ENCODE measurements around the gene PPP2R2C.

PPP2R2C gene

DNA sequence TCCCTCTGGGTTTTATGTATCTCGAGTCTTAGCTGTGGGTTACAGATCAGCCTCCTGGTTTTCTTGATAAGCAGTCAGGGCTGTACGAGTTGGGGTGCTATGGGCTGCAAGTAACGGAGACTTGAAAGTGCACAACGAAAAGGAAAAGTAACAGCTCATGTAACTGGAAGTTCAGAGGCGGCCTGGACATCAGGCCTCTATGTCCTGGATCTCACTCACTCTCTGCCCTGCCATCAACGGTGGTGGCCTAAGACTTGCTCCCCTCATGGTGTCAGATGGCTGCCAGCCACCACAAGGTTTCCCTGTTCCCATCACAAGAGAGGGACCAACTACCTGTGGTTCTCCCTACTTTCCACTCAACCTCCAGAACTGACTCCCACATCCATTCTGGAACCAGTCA is 4.8 kb downstream of the PPP2R2C start:
- Histone ChIP-seq H3K4me2 (no peak overlapping the region), H2AFZ (ENCODE audit: low read depth) (no peak overlapping the region), H3K27me3 (ENCODE audit: insufficient read depth, low read depth) (peaks cover 10% of the 10 kb centered on the region; the same call in 1 of the 2 replicates), H3K27ac (no peak overlapping the region), H3K9ac (no peak overlapping the region), H3K36me3 (ENCODE audit: insufficient read depth) (no peaks in the 10 kb centered on the region), H3K4me3 (IDR thresholded peaks at IDR 0.05; ENCODE audit: insufficient read depth, low read depth, low read length) (no peak overlapping the region), H4K20me1 (ENCODE audit: insufficient read depth) (no peaks in the 10 kb centered on the region), H3K4me1 (ENCODE audit: low read depth, poor library complexity, severe bottlenecking) (no peaks in the 10 kb centered on the region), H3K79me2 (ENCODE audit: insufficient read depth, low read depth) (no peaks in the 10 kb centered on the region)
- TF ChIP-seq, protein P1, sequence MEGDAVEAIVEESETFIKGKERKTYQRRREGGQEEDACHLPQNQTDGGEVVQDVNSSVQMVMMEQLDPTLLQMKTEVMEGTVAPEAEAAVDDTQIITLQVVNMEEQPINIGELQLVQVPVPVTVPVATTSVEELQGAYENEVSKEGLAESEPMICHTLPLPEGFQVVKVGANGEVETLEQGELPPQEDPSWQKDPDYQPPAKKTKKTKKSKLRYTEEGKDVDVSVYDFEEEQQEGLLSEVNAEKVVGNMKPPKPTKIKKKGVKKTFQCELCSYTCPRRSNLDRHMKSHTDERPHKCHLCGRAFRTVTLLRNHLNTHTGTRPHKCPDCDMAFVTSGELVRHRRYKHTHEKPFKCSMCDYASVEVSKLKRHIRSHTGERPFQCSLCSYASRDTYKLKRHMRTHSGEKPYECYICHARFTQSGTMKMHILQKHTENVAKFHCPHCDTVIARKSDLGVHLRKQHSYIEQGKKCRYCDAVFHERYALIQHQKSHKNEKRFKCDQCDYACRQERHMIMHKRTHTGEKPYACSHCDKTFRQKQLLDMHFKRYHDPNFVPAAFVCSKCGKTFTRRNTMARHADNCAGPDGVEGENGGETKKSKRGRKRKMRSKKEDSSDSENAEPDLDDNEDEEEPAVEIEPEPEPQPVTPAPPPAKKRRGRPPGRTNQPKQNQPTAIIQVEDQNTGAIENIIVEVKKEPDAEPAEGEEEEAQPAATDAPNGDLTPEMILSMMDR (conservative IDR thresholded peaks at IDR 0.05; ENCODE audit: low read depth, low read length) = no peak

DNA sequence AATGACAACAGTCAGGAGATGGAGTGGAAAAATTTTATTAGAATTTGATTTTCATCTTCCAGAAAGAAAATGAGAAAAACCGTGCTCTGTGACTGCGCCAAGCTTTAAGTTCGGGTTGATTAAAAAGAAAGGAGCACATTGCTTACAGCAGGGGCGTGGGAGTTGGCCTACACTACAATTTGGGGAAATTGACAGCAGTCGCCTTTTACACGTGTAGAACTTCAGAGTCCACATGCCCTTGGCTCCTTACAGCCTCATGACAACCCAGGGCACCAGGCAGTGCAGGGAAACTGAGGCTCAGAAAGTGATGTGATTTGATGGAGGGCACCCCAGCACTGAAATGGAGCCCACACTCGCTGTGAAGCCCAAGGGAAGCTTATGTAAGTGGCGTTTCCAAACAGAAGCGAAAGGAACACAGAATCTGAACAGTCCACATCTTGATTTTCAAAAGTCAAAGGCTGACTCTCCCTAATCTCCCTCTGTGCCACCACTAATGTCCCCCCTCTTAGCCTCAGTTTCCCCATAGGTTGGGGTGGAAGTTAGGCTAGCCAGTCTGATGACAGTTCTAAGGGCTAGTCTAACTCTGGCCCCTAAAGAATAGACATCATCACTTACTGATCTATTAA is 5.5 kb downstream of the PPP2R2C start:
- H3K36me3 ChIP-seq (ENCODE audit: insufficient read depth) = no peaks in the 10 kb centered on the region
- no peaks in the 10 kb centered on the region for H3K79me2 ChIP-seq (ENCODE audit: insufficient read depth, low read depth)
- no peak overlapping the region for H3K9ac ChIP-seq
- no peaks in the 10 kb centered on the region for H3K4me1 ChIP-seq (ENCODE audit: low read depth, poor library complexity, severe bottlenecking)
- TF ChIP-seq, protein P1 (conservative IDR thresholded peaks at IDR 0.05; ENCODE audit: low read depth, low read length) = no peak
- no peak overlapping the region for H3K4me2 ChIP-seq
- H4K20me1 ChIP-seq (ENCODE audit: insufficient read depth) = no peaks in the 10 kb centered on the region
- H2AFZ ChIP-seq (ENCODE audit: low read depth) = no peak overlapping the region
- H3K4me3 ChIP-seq (IDR thresholded peaks at IDR 0.05; ENCODE audit: insufficient read depth, low read depth, low read length) = no peak overlapping the region
- H3K27me3 ChIP-seq (ENCODE audit: insufficient read depth, low read depth) = peaks cover 10% of the 10 kb centered on the region; the same call in 1 of the 2 replicates
- H3K27ac ChIP-seq = no peak overlapping the region

DNA sequence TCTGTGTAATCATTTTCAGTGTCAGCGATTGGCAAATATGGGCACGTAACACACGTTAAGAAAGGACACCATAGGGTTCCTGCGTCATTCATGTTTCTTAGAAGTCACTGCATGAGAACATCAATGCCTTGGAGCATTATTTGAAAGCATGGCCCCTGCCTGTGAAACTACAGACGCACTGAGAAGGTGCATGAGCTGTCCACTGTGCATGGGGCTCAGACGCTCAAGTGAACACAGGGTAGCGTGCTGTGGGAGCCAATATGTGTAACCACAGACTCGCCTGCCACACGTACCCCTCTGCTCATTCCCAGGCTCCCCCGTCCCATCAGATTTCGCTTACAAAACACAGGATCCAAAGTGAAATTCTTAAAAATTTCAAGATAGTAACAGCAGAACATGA is 6.5 kb downstream of the PPP2R2C start:
- H3K27me3 ChIP-seq (ENCODE audit: insufficient read depth, low read depth) = peaks cover 13% of the 10 kb centered on the region; the same call in 1 of the 2 replicates
- TF ChIP-seq, protein P1 (conservative IDR thresholded peaks at IDR 0.05; ENCODE audit: low read depth, low read length) = no peak
- H3K4me2 ChIP-seq = no peak overlapping the region
- H3K4me1 ChIP-seq (ENCODE audit: low read depth, poor library complexity, severe bottlenecking) = no peaks in the 10 kb centered on the region
- H3K27ac ChIP-seq = no peak overlapping the region
- H3K79me2 ChIP-seq (ENCODE audit: insufficient read depth, low read depth) = no peaks in the 10 kb centered on the region
- no peak overlapping the region for H2AFZ ChIP-seq (ENCODE audit: low read depth)
- no peak overlapping the region for H3K9ac ChIP-seq
- H4K20me1 ChIP-seq (ENCODE audit: insufficient read depth) = no peaks in the 10 kb centered on the region
- no peaks in the 10 kb centered on the region for H3K36me3 ChIP-seq (ENCODE audit: insufficient read depth)
- no peak overlapping the region for H3K4me3 ChIP-seq (IDR thresholded peaks at IDR 0.05; ENCODE audit: insufficient read depth, low read depth, low read length)

DNA sequence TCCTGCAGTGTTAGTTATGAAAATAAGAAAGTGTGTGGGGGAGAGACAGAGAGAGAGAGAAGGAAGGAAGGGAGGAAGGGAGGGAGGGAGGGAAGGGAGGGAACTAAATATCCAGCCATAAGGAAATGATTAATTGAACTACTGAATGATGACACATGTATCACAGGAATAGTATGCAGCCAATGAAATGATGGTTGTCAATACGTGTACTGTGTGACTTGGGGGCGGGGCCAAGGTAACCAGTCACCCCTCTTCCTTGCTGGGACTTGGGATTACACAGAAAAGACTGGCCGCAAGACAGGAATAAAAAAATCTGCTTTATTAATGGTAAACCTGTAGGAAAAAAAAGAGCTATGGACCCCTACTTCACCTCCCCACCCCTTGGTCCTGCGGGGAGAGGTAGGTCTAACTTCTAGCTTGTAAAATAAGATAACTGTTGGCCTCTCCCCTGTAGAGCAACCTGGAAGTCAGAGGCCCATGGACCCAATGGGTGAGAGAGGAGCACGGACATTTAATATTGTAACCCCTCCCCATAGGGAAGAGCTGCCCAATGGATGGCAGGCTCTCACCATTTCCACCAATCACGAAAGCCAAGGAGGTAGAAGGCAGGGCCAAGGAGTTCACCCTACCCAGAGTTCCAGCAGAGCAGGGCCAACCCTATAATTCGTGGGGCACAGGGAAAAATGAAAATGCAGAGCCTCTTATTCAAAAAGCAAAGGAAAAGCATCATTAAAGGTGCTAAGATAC is 7.4 kb downstream of the PPP2R2C start:
- H2AFZ ChIP-seq (ENCODE audit: low read depth) = no peak overlapping the region

More for the DNA sequence above, 7.4 kb downstream of the PPP2R2C start:
- no peaks in the 10 kb centered on the region for H3K36me3 ChIP-seq (ENCODE audit: insufficient read depth)
- TF ChIP-seq, protein P1 (conservative IDR thresholded peaks at IDR 0.05; ENCODE audit: low read depth, low read length) = no peak
- no peak overlapping the region for H3K27ac ChIP-seq
- H4K20me1 ChIP-seq (ENCODE audit: insufficient read depth) = no peaks in the 10 kb centered on the region
- peaks cover 14% of the 10 kb centered on the region; the same call in 1 of the 2 replicates for H3K27me3 ChIP-seq (ENCODE audit: insufficient read depth, low read depth)
- no peaks in the 10 kb centered on the region for H3K4me1 ChIP-seq (ENCODE audit: low read depth, poor library complexity, severe bottlenecking)
- H3K79me2 ChIP-seq (ENCODE audit: insufficient read depth, low read depth) = no peaks in the 10 kb centered on the region
- no peak overlapping the region for H3K4me2 ChIP-seq
- no peak overlapping the region for H3K4me3 ChIP-seq (IDR thresholded peaks at IDR 0.05; ENCODE audit: insufficient read depth, low read depth, low read length)
- no peak overlapping the region for H3K9ac ChIP-seq
